ENCODE measurements around the gene NUP42.

NUP42 gene

DNA sequence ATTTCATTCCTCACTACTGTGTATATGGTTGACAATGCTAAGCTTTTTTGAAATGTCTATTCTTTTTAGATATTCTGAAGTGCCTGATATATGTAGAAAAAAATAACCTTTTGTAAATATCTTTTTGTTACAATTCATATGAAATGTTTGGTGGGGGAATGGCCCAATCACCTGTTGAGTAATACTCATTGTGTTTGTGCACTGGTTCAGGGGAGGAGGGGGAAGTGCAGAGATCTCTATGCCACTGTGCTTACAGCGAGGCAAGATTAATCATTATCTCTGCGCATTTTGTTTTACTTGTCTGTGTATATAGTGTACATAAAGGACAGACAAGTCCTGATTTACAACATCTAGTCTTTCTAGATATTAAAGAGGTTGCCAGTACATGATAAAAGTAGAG, 25.2 kb downstream of the NUP42 start:
- Histone ChIP-seq H3K36me3 (ENCODE audit: control insufficient read depth, insufficient read depth, low read length) (no peaks in the 10 kb centered on the region), H3K4me1 (ENCODE audit: control insufficient read depth, insufficient read depth, low read length) (no peaks in the 10 kb centered on the region), H3K27ac (ENCODE audit: low read depth, low read length) (no peak overlapping the region), H3K9ac (ENCODE audit: low read length) (no peak overlapping the region), H3K4me3 (ENCODE audit: low read length) (no peak overlapping the region), H3K27me3 (ENCODE audit: control insufficient read depth, insufficient read depth, low read length) (no peaks in the 10 kb centered on the region)

DNA sequence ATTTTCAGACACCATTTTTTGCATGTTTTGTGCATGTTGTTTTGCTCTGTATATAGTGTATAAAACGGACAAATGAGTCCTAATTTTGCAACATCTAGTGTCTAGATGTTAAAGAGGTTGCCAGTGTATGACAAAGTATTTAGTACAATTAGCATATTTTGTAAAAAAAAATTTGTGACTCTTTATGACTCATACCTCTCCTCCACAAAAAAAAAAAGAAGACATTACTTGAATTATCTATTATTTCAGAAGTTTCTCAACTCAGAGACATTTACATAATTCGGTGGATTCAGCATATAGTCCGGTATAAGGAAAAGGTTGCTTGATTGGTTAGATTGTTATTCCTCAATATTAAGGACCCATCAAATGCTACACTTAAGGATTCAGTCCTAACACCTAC, 26.0 kb downstream of the NUP42 start:
- no peak overlapping the region for H3K27ac ChIP-seq (ENCODE audit: low read depth, low read length)
- H3K9ac ChIP-seq (ENCODE audit: low read length): no peak overlapping the region
- H3K27me3 ChIP-seq (ENCODE audit: control insufficient read depth, insufficient read depth, low read length): no peaks in the 10 kb centered on the region
- H3K4me1 ChIP-seq (ENCODE audit: control insufficient read depth, insufficient read depth, low read length): no peaks in the 10 kb centered on the region
- H3K4me3 ChIP-seq (ENCODE audit: low read length): no peak overlapping the region
- no peaks in the 10 kb centered on the region for H3K36me3 ChIP-seq (ENCODE audit: control insufficient read depth, insufficient read depth, low read length)

DNA sequence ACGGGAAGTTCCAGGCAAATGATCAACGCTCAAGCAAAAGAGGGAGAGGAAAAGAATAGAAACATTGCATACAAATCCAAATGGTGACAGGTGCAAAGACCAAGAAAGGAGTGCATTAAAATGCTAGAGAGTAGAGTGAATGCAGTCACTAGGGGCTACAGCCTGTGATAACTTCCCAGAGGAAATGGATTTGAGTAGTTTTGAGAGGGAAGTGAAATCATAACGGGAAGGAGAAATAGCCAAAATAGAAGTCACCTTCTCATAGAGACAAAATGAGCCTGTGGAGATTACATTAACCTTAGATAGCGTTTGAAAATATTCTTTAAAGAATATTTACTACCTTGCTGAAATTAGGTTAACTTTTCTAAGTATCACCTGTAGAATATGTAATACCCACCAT, 26.5 kb downstream of the NUP42 start:
- no peak overlapping the region for H3K27ac ChIP-seq (ENCODE audit: low read depth, low read length)

DNA sequence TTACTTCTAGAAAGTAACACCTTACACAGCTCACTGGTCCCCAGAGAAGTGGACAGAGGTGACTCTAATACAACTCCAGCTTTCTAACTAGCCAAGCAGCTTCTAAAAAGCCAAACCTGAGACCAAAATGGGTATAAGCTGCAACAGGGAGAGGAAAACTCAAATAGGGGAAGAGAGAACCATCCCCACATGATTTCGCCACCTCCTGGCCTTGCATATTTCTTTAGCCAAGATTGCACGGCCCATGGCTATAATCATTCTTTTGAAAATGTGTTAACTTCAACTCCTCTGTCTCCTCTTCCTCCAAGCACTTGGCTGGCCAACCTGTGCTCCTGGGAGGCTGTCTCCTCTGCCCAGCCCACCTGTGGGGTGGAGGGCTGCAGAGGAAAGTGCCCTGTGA, 28.7 kb downstream of the NUP42 start:
- no peaks in the 10 kb centered on the region for H3K4me1 ChIP-seq (ENCODE audit: control insufficient read depth, insufficient read depth, low read length)
- no peak overlapping the region for H3K27ac ChIP-seq (ENCODE audit: low read depth, low read length)
- H3K36me3 ChIP-seq (ENCODE audit: control insufficient read depth, insufficient read depth, low read length): no peaks in the 10 kb centered on the region
- no peak overlapping the region for H3K9ac ChIP-seq (ENCODE audit: low read length)
- no peak overlapping the region for H3K4me3 ChIP-seq (ENCODE audit: low read length)
- no peaks in the 10 kb centered on the region for H3K27me3 ChIP-seq (ENCODE audit: control insufficient read depth, insufficient read depth, low read length)

More for the DNA sequence above, 26.5 kb downstream of the NUP42 start:
- H3K27me3 ChIP-seq (ENCODE audit: control insufficient read depth, insufficient read depth, low read length): no peaks in the 10 kb centered on the region
- H3K36me3 ChIP-seq (ENCODE audit: control insufficient read depth, insufficient read depth, low read length): no peaks in the 10 kb centered on the region
- no peaks in the 10 kb centered on the region for H3K4me1 ChIP-seq (ENCODE audit: control insufficient read depth, insufficient read depth, low read length)
- no peak overlapping the region for H3K9ac ChIP-seq (ENCODE audit: low read length)
- no peak overlapping the region for H3K4me3 ChIP-seq (ENCODE audit: low read length)

DNA sequence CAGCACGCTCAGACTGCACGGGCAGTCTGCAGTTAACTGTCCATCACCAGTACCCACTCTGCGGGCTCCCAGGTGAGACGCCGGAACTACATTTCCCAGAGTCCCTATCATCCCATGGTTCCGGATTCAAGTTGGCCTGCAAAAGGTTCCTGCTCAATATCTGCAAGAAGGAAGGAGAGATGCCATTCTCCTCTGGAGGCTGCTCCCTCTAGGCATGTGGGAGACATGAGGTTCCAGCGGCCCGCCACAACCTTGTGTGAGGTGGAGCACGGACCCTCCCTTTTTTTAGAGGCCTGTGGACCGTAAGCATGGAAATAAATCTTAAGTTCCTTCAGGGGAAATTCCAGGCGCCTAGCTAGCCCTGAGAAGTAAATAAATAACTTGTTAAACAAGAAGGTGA, 29.7 kb downstream of the NUP42 start:
- Histone ChIP-seq H3K27me3 (ENCODE audit: control insufficient read depth, insufficient read depth, low read length) (no peaks in the 10 kb centered on the region), H3K9ac (ENCODE audit: low read length) (no peak overlapping the region), H3K27ac (ENCODE audit: low read depth, low read length) (no peak overlapping the region), H3K4me1 (ENCODE audit: control insufficient read depth, insufficient read depth, low read length) (no peaks in the 10 kb centered on the region), H3K36me3 (ENCODE audit: control insufficient read depth, insufficient read depth, low read length) (no peaks in the 10 kb centered on the region), H3K4me3 (ENCODE audit: low read length) (no peak overlapping the region)

DNA sequence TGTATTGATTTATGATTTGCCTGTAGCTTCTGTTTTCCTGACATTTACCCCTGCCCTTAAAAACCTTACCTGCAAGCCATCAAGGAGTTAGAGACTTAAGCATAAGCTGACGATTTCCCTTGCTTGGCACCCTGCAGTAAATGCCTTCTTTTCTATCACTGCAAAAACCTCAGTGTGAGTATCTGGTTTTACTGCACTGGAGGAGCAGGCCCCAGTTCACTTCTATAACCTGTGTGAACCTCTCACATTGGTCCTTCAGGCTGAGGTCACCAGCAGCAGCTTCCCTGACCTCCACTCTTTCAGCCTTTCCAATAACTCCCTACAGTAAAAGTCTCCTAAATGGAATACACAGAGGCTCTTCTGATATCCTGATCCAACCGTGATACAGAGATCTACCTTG, 30.5 kb downstream of the NUP42 start:
- H3K27ac ChIP-seq (ENCODE audit: low read depth, low read length): no peak overlapping the region
- no peaks in the 10 kb centered on the region for H3K27me3 ChIP-seq (ENCODE audit: control insufficient read depth, insufficient read depth, low read length)
- no peak overlapping the region for H3K4me3 ChIP-seq (ENCODE audit: low read length)

DNA sequence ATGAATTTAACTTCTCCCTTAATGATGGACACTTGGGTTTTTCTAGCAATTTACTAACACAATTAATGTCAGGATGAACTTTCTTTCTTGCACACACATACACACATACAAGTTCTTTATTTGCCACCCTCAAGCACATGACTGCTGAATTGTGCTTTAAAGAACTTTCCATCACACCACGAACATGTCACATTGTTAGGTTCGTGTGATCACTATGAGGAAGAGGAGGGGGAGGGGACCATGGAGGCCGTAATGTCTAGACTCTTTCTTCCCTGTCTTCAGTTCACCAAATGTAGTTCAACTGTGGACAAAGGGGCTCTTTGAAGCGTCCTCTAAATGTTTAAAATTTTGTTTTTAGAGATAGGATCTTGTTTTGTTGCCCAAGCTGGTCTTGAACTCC, 31.0 kb downstream of the NUP42 start:
- no peaks in the 10 kb centered on the region for H3K36me3 ChIP-seq (ENCODE audit: control insufficient read depth, insufficient read depth, low read length)
- no peaks in the 10 kb centered on the region for H3K4me1 ChIP-seq (ENCODE audit: control insufficient read depth, insufficient read depth, low read length)
- no peaks in the 10 kb centered on the region for H3K27me3 ChIP-seq (ENCODE audit: control insufficient read depth, insufficient read depth, low read length)
- no peak overlapping the region for H3K27ac ChIP-seq (ENCODE audit: low read depth, low read length)
- H3K4me3 ChIP-seq (ENCODE audit: low read length): no peak overlapping the region
- H3K9ac ChIP-seq (ENCODE audit: low read length): no peak overlapping the region

More for the DNA sequence above, 30.5 kb downstream of the NUP42 start:
- H3K4me1 ChIP-seq (ENCODE audit: control insufficient read depth, insufficient read depth, low read length): no peaks in the 10 kb centered on the region
- H3K36me3 ChIP-seq (ENCODE audit: control insufficient read depth, insufficient read depth, low read length): no peaks in the 10 kb centered on the region
- no peak overlapping the region for H3K9ac ChIP-seq (ENCODE audit: low read length)

DNA sequence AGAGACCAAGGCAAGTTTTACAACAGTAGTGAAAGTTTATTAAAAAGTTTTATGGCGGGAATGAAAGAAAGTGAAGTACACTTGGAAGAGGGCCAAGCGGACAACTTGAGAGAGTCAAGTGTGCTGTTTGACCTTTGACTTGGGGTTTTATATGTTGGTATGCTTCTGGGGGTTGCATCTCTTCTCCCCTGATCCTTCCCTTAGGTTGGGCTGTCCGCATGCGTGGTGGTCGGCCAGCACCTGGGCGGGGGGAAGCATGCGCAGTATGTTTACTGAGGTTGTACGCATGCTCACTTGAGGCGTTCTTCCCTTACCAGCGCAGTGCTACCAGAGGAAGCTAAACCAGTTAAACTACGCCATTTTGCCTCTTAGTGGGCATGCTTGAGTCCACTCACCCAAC, 31.9 kb downstream of the NUP42 start:
- no peak overlapping the region for H3K4me3 ChIP-seq (ENCODE audit: low read length)
- no peaks in the 10 kb centered on the region for H3K27me3 ChIP-seq (ENCODE audit: control insufficient read depth, insufficient read depth, low read length)
- no peak overlapping the region for H3K9ac ChIP-seq (ENCODE audit: low read length)
- no peak overlapping the region for H3K27ac ChIP-seq (ENCODE audit: low read depth, low read length)
- no peaks in the 10 kb centered on the region for H3K4me1 ChIP-seq (ENCODE audit: control insufficient read depth, insufficient read depth, low read length)
- no peaks in the 10 kb centered on the region for H3K36me3 ChIP-seq (ENCODE audit: control insufficient read depth, insufficient read depth, low read length)

DNA sequence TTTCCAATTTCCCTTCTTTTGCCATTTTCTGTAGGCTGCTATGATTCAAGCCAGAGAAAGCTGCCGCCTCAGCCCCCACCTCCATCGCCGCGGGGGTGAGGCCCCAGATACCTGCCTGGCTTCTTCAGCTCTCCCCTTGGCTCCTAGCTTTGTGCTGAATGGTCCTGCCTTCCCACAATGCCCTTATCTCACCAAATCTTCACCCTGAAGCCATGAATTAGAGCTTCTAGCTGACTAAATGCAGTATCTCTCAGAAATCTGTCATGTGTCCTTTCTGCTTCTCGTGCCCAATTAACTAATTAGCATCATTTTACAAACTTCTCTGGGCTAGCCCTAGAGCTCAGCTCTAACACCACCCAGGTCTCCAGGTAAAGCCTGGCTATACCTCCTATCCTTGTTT, 32.6 kb downstream of the NUP42 start:
- H3K9ac ChIP-seq (ENCODE audit: low read length): no peak overlapping the region
- H3K27ac ChIP-seq (ENCODE audit: low read depth, low read length): no peak overlapping the region
- H3K27me3 ChIP-seq (ENCODE audit: control insufficient read depth, insufficient read depth, low read length): no peaks in the 10 kb centered on the region
- H3K4me3 ChIP-seq (ENCODE audit: low read length): no peak overlapping the region
- H3K36me3 ChIP-seq (ENCODE audit: control insufficient read depth, insufficient read depth, low read length): no peaks in the 10 kb centered on the region
- no peaks in the 10 kb centered on the region for H3K4me1 ChIP-seq (ENCODE audit: control insufficient read depth, insufficient read depth, low read length)

DNA sequence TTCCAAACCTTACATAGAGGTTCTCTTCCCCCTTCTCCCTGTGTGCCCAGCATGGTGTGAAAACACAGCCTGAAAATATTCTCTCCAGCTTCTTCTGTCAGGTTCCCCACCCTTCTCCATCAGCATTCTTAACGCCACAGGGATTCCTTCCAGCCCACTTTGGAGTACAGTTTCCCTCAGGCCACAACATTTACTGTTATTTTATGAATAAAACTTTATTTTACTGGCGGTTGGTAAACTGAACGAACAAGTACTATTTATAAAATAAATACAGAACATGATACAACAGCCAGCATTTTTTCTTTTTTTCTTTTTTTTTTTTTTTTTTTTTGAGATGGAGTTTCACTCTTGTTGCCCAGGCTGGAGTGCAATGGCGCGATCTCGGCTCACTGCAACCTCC, 33.1 kb downstream of the NUP42 start:
- Histone ChIP-seq H3K27me3 (ENCODE audit: control insufficient read depth, insufficient read depth, low read length) (no peaks in the 10 kb centered on the region), H3K36me3 (ENCODE audit: control insufficient read depth, insufficient read depth, low read length) (no peaks in the 10 kb centered on the region), H3K9ac (ENCODE audit: low read length) (no peak overlapping the region), H3K4me3 (ENCODE audit: low read length) (no peak overlapping the region), H3K4me1 (ENCODE audit: control insufficient read depth, insufficient read depth, low read length) (no peaks in the 10 kb centered on the region), H3K27ac (ENCODE audit: low read depth, low read length) (no peak overlapping the region)

DNA sequence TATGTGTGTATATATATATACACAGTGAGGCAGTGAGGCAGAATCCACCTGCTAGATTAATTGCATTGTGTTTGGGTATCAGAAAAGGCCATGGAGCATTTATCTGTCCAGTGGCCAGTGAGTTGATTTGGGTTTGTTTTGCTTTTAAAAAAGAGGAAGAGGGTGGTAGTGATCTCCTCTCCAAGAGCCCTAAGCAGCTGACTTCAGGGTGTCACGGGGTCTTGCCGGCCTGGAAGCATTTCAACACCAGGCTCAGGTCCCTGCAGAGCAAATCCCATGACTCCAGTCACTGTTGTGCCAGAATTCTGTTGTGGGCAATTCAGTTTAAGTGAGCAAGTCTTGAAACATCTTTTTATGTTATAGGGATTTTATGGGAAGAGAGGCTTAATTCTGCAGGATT, 34.2 kb downstream of the NUP42 start:
- H3K27me3 ChIP-seq (ENCODE audit: control insufficient read depth, insufficient read depth, low read length): no peaks in the 10 kb centered on the region
- no peak overlapping the region for H3K9ac ChIP-seq (ENCODE audit: low read length)
- no peak overlapping the region for H3K27ac ChIP-seq (ENCODE audit: low read depth, low read length)
- H3K4me3 ChIP-seq (ENCODE audit: low read length): no peak overlapping the region
- no peaks in the 10 kb centered on the region for H3K4me1 ChIP-seq (ENCODE audit: control insufficient read depth, insufficient read depth, low read length)
- H3K36me3 ChIP-seq (ENCODE audit: control insufficient read depth, insufficient read depth, low read length): no peaks in the 10 kb centered on the region

DNA sequence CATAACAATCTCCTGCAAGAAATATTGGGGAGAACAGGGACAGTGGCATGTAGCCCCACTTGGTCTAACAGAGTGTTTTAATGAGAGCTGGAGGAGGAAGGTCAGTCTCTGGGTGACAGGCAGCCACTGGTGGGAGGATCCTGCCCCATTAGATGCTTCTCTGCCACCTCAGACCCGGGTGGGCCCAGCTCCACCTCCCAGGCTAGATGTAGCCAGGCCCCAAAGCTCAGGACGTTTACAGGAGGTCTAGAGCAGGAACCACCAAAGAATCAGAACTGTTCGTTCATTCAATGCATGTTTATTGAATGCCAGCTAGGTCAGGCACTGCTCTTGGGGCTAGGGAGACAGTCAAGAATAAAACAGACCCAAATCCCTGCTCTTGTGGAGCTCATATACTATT, 36.3 kb downstream of the NUP42 start:
- H3K27ac ChIP-seq (ENCODE audit: low read depth, low read length): no peak overlapping the region
- no peak overlapping the region for H3K9ac ChIP-seq (ENCODE audit: low read length)
- H3K36me3 ChIP-seq (ENCODE audit: control insufficient read depth, insufficient read depth, low read length): no peaks in the 10 kb centered on the region
- H3K27me3 ChIP-seq (ENCODE audit: control insufficient read depth, insufficient read depth, low read length): no peaks in the 10 kb centered on the region
- H3K4me3 ChIP-seq (ENCODE audit: low read length): no peak overlapping the region
- no peaks in the 10 kb centered on the region for H3K4me1 ChIP-seq (ENCODE audit: control insufficient read depth, insufficient read depth, low read length)

DNA sequence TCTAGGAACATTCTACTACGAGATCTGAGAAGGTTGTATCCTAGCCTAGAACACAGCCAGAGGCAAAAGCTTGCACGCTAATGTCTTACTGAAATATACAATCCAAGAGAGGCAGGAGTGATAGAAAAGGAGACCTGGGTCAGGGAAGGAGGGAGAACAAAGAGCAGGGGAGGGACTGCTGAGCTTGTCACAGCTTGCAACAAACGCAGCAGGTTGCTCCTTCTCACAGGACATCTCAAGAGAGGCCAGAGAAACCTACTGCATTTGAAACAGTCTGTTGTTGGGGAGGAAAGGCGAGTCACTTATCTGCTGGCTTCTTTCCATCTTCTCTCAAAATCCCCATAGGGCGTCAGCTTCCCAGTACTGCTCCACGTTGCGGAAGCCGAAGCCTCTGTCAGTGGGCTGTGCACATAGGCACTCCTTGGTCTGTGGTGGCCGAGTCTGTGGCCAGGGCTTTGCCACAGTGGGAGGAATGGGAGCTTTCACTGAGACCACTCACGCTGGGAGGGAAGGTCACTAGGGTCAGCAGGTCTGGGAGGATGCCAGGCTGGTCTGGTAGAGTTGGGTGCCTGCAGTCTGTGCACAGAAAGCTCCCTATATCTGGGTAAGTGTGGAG, 39.0 kb downstream of the NUP42 start:
- H3K4me1 ChIP-seq (ENCODE audit: control insufficient read depth, insufficient read depth, low read length): no peaks in the 10 kb centered on the region
- H3K27me3 ChIP-seq (ENCODE audit: control insufficient read depth, insufficient read depth, low read length): no peaks in the 10 kb centered on the region
- H3K9ac ChIP-seq (ENCODE audit: low read length): no peak overlapping the region
- no peak overlapping the region for H3K27ac ChIP-seq (ENCODE audit: low read depth, low read length)
- no peak overlapping the region for H3K4me3 ChIP-seq (ENCODE audit: low read length)
- H3K36me3 ChIP-seq (ENCODE audit: control insufficient read depth, insufficient read depth, low read length): no peaks in the 10 kb centered on the region
